GM19372 (cell line): ENCODE data around the gene GLS.

Experiments used
- ATAC-seq: cut with Tn5 transposase; IDR thresholded peaks from one replicate; pipeline ENCODE4 v1.9.1; 2021; ENCODE audit warnings: mild to moderate bottlenecking, low read depth, moderate library complexity; ENCODE audit not compliant: unreplicated experiment

GLS gene

DNA sequence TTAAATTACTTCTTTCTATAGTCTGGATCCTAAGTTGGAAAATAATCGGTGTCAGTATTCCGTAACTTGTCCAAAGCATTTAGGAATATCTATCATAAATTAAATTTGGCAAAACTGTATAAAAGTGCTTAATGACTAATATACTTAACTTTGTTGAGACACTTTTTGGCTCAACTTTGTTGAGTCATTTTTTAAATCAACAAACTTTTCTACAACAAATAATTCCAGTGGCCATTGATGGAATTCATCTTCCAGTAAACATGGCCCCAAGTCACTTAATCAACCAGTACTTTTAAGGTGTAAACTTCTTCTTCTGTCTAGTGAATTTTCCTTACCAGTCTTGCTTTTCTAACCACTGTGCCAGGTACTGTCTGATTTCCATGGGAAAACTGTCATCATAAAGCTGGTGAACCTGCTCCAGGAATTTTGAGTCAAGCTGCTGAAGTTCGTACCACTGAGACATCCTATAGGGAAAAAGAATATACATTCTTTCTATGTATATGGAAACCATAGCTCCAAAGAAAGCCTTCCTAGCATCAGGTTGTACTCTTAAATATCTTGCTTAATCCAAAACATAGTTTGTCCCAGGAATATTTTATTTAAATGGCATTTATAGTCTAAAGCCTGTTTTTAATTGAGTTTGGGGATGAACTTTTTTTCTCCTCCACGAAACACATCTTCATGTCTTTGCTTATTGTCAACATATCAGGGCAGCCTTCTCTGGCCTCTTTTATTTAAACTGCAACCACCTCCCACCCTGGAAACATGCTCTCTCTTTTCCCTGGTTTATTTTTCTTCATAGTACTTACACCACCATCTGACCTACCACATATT lies 129.1 kb downstream of the GLS start:
- ATAC-seq, result no peak

DNA sequence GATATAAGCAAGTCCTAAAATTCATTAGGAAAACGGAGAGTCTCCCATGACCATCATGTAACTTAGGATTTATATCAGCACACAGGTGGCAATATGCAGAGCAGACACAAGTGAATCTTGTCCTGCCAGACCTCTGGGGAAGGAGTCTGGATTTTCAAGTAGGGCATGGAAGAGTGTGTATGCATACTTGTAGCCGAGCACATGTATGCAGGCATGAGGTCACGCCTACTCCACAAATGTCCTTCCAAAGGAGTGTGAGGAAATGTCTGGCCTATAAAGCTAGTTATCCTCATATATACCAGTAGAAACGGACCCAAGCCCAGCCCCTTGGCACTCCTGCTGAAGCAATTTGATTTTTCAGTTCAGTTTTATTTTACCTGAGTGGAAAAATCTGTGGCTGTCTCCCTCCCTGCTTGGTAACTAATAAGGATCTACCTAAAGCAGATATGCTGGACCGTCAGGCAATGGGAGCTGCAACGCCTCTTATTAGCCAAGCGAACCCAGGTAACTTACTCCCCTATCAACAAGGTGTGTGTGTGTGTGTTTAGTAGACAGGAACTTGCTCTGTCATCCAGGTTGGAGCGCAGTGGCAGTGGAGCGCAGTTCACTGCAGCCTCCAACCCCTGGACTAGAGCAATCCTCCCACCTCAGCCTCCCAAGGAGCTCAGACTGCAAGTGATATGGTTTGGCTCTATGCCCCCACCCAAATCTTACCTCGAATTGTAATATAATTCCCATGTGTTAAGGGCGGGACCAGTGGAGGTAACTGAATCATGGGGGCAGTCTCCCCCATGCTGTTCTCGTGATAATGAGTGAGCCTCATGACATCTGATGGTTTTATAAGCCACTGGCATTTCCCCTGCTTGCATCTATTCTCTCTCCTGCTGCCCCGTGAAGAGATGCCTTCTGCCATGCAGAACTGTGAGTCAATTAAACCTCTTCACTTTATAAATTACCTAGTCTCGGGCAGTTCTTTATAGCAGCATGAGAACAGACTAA lies 130.6 kb downstream of the GLS start:
- no peak for ATAC-seq

DNA sequence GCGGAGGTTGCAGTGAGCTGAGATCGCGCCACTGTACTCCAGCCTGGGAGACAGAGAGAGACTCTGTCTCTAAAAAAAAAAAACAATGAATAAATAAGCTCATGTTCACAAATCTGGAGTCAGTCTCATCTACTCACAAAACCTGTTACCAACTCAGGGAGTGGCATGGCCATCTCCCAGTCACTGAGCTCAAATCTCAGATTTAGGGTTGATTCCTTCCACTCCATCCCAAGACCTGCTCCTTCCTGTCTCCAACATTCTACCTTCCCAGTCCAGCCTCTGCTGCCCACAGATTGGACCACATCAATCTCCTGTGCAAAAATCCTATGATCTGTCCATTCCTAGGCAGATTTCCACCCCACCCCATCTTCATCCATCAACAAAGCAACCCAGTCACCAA lies 131.7 kb downstream of the GLS start:
- ATAC-seq, result no peak

DNA sequence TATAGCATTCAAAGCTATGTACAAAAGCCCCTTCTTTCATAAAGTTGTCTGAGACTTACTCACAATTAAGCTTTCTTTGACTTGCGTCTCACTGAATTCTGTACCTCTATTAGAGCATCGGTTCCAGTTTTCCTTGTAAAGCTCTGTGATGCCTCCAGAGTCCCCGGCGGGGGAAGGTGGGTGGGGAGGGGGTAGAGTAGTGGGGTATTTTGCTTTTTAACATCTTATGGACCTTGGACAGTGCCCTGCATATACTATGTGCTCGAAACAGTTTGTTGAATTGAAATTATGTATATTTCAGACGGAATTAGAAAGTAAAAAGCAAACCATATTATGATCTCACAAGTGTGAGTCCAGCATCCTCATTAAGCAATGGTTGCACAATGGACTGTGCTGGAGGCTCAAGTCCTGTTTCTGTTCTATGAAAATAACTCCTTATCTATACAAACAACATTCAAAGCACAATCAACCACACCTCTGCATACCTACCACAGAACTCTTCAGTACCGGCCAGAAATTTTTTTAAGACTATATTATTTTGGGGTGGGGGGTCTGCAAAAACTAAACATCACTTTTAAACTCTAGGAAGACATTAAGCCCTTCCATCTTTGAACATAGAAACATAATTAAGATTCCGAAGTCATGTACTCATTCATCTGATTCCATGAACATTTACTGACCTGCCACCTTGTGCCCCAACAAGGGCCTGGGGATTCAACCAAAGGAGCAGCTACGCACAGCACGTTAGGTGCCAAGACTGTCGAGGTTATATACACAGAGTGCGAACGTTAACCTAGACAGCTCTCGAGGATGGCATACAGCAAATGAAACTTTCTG lies 132.4 kb downstream of the GLS start:
- no peak for ATAC-seq

DNA sequence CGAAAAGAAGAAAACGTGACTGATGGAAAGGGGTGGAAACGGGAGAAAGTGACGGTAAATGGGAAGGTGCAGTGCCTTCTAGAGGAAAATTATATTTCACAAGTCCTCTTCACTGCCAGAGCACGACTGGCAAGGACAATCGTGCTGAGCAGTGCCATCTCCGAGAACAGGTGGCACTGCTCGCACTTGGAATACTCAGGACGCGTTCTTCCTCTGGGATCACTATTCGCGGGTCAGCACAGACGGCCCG lies 133.0 kb downstream of the GLS start:
- ATAC-seq, result no peak

DNA sequence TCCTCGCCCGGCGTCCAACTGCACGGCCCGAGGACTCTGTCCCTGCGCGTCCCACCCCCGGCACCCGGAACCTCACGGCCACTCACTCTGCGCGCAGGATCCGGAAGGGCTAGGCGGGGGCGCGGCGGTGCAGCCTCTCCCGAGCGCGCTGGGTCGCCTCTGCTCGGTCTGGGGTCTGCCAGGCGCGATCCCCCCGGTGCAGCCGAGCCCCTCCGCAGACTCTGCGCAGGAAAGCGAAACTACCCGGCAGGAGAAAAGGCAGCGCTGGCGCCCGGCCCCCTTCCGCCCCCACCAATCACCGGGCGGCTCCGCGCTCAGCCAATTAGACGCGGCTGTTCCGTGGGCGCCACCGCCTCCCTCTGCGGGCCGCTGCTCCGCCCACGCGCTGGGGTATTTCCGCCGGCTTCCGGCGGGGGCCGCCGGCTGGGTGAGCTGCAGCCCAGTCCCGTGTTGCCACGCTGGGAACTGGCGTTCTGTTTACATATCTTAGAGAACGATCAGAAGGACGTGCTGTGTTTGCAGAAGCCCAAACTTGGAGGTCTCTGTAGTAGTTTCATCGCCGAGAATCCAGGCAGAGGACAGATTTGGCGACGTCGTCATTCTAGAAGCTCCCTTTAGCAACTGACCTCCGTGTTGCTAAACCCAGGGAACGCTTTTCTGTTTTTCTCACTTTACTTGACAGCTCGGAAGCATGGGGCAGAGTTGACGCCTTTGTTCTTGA lies 133.5 kb downstream of the GLS start, which contains the start of gene STAT1:
TSS of gene STAT1 (minus strand) at position 240 of the 721 bp plus-strand sequence. CDS start 4,168 bp downstream, outside the sequence.
- peak; percentile 83 for ATAC-seq

DNA sequence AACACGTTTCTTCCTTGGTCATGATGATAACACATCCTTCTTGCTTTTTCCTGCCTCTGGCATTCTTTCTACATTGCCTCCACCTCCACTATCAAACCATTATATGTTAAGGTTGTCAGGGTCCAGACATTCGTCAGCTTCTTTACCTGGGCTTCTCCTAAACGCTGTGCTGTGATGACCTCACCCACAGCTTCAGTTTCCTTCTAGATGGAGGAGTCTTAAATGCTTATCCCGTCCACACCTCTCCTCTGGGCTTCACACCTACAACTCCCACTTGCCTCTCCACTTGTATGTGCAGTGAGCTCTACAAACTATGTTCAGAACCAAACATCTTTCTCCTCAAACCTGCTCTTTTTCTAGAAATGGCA lies 134.0 kb downstream of the GLS start:
- no peak for ATAC-seq
